ENCODE measurements around the gene MEF2C.
"Not testable (repeated sequence)": the region's sequence is repeated elsewhere in the genome, so short reads cannot be mapped to it uniquely, and the experiment has no call there.

MEF2C gene

GRCh38 chr5:88856381-88856780, 26.6 kb downstream of the MEF2C start:
- H3K4me3 Mint-ChIP-seq; H3K36me3 Mint-ChIP-seq; H3K27ac Mint-ChIP-seq; DNase-seq (ENCODE audit: low spot score in 2 of 2); H3K4me1 Mint-ChIP-seq; ATAC-seq; H3K9me3 Mint-ChIP-seq: not testable (repeated sequence)

GRCh38 chr5:88854769-88855168, 28.2 kb downstream of the MEF2C start:
- no peak overlapping the region for H3K27ac Mint-ChIP-seq
- no peak overlapping the region for H3K4me3 Mint-ChIP-seq
- DNase-seq (ENCODE audit: low spot score in 2 of 2) (no peak), ATAC-seq (no peak)
- H3K36me3 Mint-ChIP-seq: no peaks in the 10 kb centered on the region
- H3K9me3 Mint-ChIP-seq: peaks cover 9% of the 10 kb centered on the region
- no peaks in the 10 kb centered on the region for H3K4me1 Mint-ChIP-seq

GRCh38 chr5:88847420-88847819, 35.6 kb downstream of the MEF2C start:
- DNase-seq (ENCODE audit: low spot score in 2 of 2) (no peak), ATAC-seq (no peak)
- H3K4me3 Mint-ChIP-seq: no peak overlapping the region
- H3K27ac Mint-ChIP-seq: no peak overlapping the region
- no peaks in the 10 kb centered on the region for H3K4me1 Mint-ChIP-seq
- no peaks in the 10 kb centered on the region for H3K36me3 Mint-ChIP-seq
- peaks cover 3% of the 10 kb centered on the region for H3K9me3 Mint-ChIP-seq

- DNase-seq (ENCODE audit: low spot score in 2 of 2): no peak
These were observed 36.5 kb downstream of the MEF2C start for GRCh38 chr5:88846434-88846833.

GRCh38 chr5:88845081-88845697, 37.8 kb downstream of the MEF2C start:
- Mint-ChIP-seq H3K36me3 (no peaks in the 10 kb centered on the region), H3K27ac (no peak overlapping the region), H3K4me3 (no peak overlapping the region), H3K4me1 (no peaks in the 10 kb centered on the region), H3K9me3 (peaks cover 3% of the 10 kb centered on the region)
- ATAC-seq (peak; percentile 54), DNase-seq (ENCODE audit: low spot score in 2 of 2) (no peak)

More at GRCh38 chr5:88846434-88846833, 36.5 kb downstream of the MEF2C start:
- no peak for ATAC-seq
- Mint-ChIP-seq H3K27ac (no peak overlapping the region), H3K4me1 (no peaks in the 10 kb centered on the region), H3K4me3 (no peak overlapping the region), H3K36me3 (no peaks in the 10 kb centered on the region), H3K9me3 (peaks cover 3% of the 10 kb centered on the region)

GRCh38 chr5:88842784-88843183, 40.2 kb downstream of the MEF2C start:
- Mint-ChIP-seq H3K27ac (no peak overlapping the region), H3K4me3 (no peak overlapping the region), H3K4me1 (no peaks in the 10 kb centered on the region), H3K36me3 (no peaks in the 10 kb centered on the region), H3K9me3 (peaks cover 2% of the 10 kb centered on the region)
- ATAC-seq (no peak), DNase-seq (ENCODE audit: low spot score in 2 of 2) (no peak)

GRCh38 chr5:88841212-88841611, 41.8 kb downstream of the MEF2C start:
- Mint-ChIP-seq H3K4me3 (no peak overlapping the region), H3K27ac (no peak overlapping the region), H3K4me1 (no peaks in the 10 kb centered on the region), H3K36me3 (no peaks in the 10 kb centered on the region), H3K9me3 (peaks cover 2% of the 10 kb centered on the region)
- ATAC-seq (no peak), DNase-seq (ENCODE audit: low spot score in 2 of 2) (no peak)

GRCh38 chr5:88840495-88840894, 42.5 kb downstream of the MEF2C start:
- H3K4me1 Mint-ChIP-seq: no peaks in the 10 kb centered on the region
- no peaks in the 10 kb centered on the region for H3K36me3 Mint-ChIP-seq
- no peak for DNase-seq (ENCODE audit: low spot score in 2 of 2)
- peaks cover 2% of the 10 kb centered on the region for H3K9me3 Mint-ChIP-seq
- no peak overlapping the region for H3K4me3 Mint-ChIP-seq
- ATAC-seq: no peak
- no peak overlapping the region for H3K27ac Mint-ChIP-seq

- H3K36me3 Mint-ChIP-seq: no peaks in the 10 kb centered on the region
- no peak overlapping the region for H3K27ac Mint-ChIP-seq
- peaks cover 5% of the 10 kb centered on the region for H3K9me3 Mint-ChIP-seq
- ATAC-seq (no peak), DNase-seq (ENCODE audit: low spot score in 2 of 2) (no peak)
- H3K4me1 Mint-ChIP-seq: no peaks in the 10 kb centered on the region
- H3K4me3 Mint-ChIP-seq: no peak overlapping the region
These were observed 43.7 kb downstream of the MEF2C start for GRCh38 chr5:88839238-88839637.

GRCh38 chr5:88838500-88838899, 44.5 kb downstream of the MEF2C start:
- H3K4me3 Mint-ChIP-seq: no peak overlapping the region
- no peaks in the 10 kb centered on the region for H3K4me1 Mint-ChIP-seq
- H3K9me3 Mint-ChIP-seq: peaks cover 5% of the 10 kb centered on the region
- no peaks in the 10 kb centered on the region for H3K36me3 Mint-ChIP-seq
- ATAC-seq: no peak
- no peak for DNase-seq (ENCODE audit: low spot score in 2 of 2)
- H3K27ac Mint-ChIP-seq: no peak overlapping the region

GRCh38 chr5:88837817-88838216, 45.2 kb downstream of the MEF2C start:
- no peaks in the 10 kb centered on the region for H3K36me3 Mint-ChIP-seq
- no peak overlapping the region for H3K4me3 Mint-ChIP-seq
- DNase-seq (ENCODE audit: low spot score in 2 of 2) (no peak), ATAC-seq (no peak)
- H3K9me3 Mint-ChIP-seq: peaks cover 5% of the 10 kb centered on the region
- no peaks in the 10 kb centered on the region for H3K4me1 Mint-ChIP-seq
- no peak overlapping the region for H3K27ac Mint-ChIP-seq

GRCh38 chr5:88837222-88837621, 45.8 kb downstream of the MEF2C start:
- H3K4me3 Mint-ChIP-seq: no peak overlapping the region
- ATAC-seq (no peak), DNase-seq (ENCODE audit: low spot score in 2 of 2) (no peak)
- peaks cover 5% of the 10 kb centered on the region for H3K9me3 Mint-ChIP-seq
- H3K4me1 Mint-ChIP-seq: no peaks in the 10 kb centered on the region
- H3K27ac Mint-ChIP-seq: no peak overlapping the region
- H3K36me3 Mint-ChIP-seq: no peaks in the 10 kb centered on the region

GRCh38 chr5:88836195-88836838, 46.7 kb downstream of the MEF2C start:
- H3K4me3 Mint-ChIP-seq: no peak overlapping the region
- DNase-seq (ENCODE audit: low spot score in 2 of 2) (no peak), ATAC-seq (no peak)
- H3K36me3 Mint-ChIP-seq: no peaks in the 10 kb centered on the region
- peaks cover 5% of the 10 kb centered on the region for H3K9me3 Mint-ChIP-seq
- no peak overlapping the region for H3K27ac Mint-ChIP-seq
- H3K4me1 Mint-ChIP-seq: no peaks in the 10 kb centered on the region

GRCh38 chr5:88834499-88834898, 48.5 kb downstream of the MEF2C start:
- no peak overlapping the region for H3K4me3 Mint-ChIP-seq
- H3K9me3 Mint-ChIP-seq: peaks cover 5% of the 10 kb centered on the region
- H3K27ac Mint-ChIP-seq: no peak overlapping the region
- H3K36me3 Mint-ChIP-seq: no peaks in the 10 kb centered on the region
- H3K4me1 Mint-ChIP-seq: no peaks in the 10 kb centered on the region
- DNase-seq (ENCODE audit: low spot score in 2 of 2) (no peak), ATAC-seq (no peak)

- peaks cover 5% of the 10 kb centered on the region for H3K9me3 Mint-ChIP-seq
- H3K36me3 Mint-ChIP-seq: no peaks in the 10 kb centered on the region
- ATAC-seq (no peak), DNase-seq (ENCODE audit: low spot score in 2 of 2) (no peak)
- H3K27ac Mint-ChIP-seq: no peak overlapping the region
- no peak overlapping the region for H3K4me3 Mint-ChIP-seq
- H3K4me1 Mint-ChIP-seq: no peaks in the 10 kb centered on the region
These were observed 48.9 kb downstream of the MEF2C start for GRCh38 chr5:88834131-88834462.

- Mint-ChIP-seq H3K36me3 (no peaks in the 10 kb centered on the region), H3K4me3 (no peak overlapping the region), H3K9me3 (peaks cover 3% of the 10 kb centered on the region), H3K4me1 (no peaks in the 10 kb centered on the region), H3K27ac (no peak overlapping the region)
- DNase-seq (ENCODE audit: low spot score in 2 of 2) (no peak), ATAC-seq (peak; percentile 68)
These were observed 49.4 kb downstream of the MEF2C start for GRCh38 chr5:88833371-88834130.
